Liver (tissue), 3 donors: Measurements from ENCODE around the gene GIMAP6.
"Not testable (repeated sequence)": the region's sequence is repeated elsewhere in the genome, so short reads cannot be mapped to it uniquely, and the experiment has no call there.

Experiments
- ATF3 ChIP-seq: IDR thresholded peaks from 2 replicates; pipeline ENCODE4 v1.6.1; 2016; ENCODE audit warnings: antibody characterized with exemption
- EGR1 ChIP-seq, 2 donors: IDR thresholded peaks; 2 replicates each; pipeline ENCODE4 v1.6.1; 2016 to 2018; ENCODE audit warnings: antibody characterized with exemption in 2 of 2, low read depth in 2 of 2
- FOXA2 ChIP-seq: IDR thresholded peaks from 2 replicates; pipeline ENCODE4 v1.6.1; 2016; ENCODE audit warnings: antibody characterized with exemption
- JUND ChIP-seq, 2 donors: IDR thresholded peaks; 2 replicates each; pipeline ENCODE4 v1.6.1; 2016; ENCODE audit warnings: antibody characterized with exemption in 2 of 2
- MAX ChIP-seq: IDR thresholded peaks from 2 replicates; pipeline ENCODE4 v1.6.1; 2016; ENCODE audit warnings: antibody characterized with exemption
- NR2F2 ChIP-seq: IDR thresholded peaks from 2 replicates; pipeline ENCODE4 v1.6.1; 2016; ENCODE audit warnings: antibody characterized with exemption
- RAD21 ChIP-seq, 2 donors: IDR thresholded peaks; 2 replicates each; pipeline ENCODE4 v1.6.1; 2016; ENCODE audit warnings: antibody characterized with exemption in 2 of 2, mild to moderate bottlenecking in 2 of 2
- SP1 ChIP-seq: IDR thresholded peaks from 2 replicates; pipeline ENCODE4 v1.6.1; 2018; ENCODE audit warnings: antibody characterized with exemption, mild to moderate bottlenecking
- TAF1 ChIP-seq: conservative IDR thresholded peaks from 2 replicates; pipeline ENCODE4 v1.6.1; 2016; ENCODE audit warnings: antibody characterized with exemption, mild to moderate bottlenecking
- YY1 ChIP-seq: IDR thresholded peaks from 2 replicates; pipeline ENCODE4 v1.6.1; 2016; ENCODE audit warnings: antibody characterized with exemption, mild to moderate bottlenecking
- TF ChIP-seq, protein P1 (sequence below): fragments of 150-350 bp; IDR thresholded peaks from 2 replicates; pipeline ENCODE4 v1.5.1; 2017; ENCODE audit warnings: improper control_type of control experiment, low read depth, low read length; ENCODE audit not compliant: missing input control
- TF ChIP-seq, protein P2 (sequence below): IDR thresholded peaks from 2 replicates; pipeline ENCODE4 v1.6.1; 2016; ENCODE audit warnings: antibody characterized with exemption, mild to moderate bottlenecking
- donor health status: healthy.
- donor health status: healthy.

DNA sequence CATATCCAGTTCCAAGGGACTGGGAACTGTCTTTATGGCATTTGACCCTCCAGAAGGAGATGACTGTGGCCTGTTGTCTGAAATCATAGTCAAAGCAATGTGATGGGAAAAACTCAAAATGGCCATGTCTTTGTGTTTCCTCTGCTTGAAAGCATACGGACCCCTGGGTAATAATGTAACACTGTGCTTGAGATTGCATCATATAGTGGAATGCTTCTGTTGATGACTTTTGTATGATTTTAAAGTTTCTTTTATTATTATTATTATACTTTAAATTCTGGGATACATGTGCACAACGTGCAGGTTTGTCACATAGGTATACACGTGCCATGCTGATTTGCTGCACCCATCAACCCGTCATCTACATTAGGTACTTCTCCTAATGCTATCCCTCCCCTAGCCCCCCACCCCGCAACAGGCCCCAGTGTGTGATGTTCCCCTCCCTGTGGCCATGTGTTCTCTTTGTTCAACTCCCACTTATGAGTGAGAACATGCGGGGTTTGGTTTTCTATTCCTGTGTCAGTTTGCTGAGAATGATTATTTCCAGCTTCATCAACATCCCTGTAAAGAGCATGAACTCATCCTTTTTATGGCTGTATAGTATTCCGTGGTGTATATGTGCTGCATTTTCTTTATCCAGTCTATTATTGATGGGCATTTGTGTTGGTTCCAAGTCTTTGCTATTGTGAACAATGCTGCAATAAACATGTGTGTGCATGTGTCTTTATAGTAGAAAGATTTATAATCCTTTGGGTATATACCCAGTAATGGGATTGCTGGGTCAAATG lies 39.8 kb upstream of the GIMAP6 start:
- TF ChIP-seq, protein P1, sequence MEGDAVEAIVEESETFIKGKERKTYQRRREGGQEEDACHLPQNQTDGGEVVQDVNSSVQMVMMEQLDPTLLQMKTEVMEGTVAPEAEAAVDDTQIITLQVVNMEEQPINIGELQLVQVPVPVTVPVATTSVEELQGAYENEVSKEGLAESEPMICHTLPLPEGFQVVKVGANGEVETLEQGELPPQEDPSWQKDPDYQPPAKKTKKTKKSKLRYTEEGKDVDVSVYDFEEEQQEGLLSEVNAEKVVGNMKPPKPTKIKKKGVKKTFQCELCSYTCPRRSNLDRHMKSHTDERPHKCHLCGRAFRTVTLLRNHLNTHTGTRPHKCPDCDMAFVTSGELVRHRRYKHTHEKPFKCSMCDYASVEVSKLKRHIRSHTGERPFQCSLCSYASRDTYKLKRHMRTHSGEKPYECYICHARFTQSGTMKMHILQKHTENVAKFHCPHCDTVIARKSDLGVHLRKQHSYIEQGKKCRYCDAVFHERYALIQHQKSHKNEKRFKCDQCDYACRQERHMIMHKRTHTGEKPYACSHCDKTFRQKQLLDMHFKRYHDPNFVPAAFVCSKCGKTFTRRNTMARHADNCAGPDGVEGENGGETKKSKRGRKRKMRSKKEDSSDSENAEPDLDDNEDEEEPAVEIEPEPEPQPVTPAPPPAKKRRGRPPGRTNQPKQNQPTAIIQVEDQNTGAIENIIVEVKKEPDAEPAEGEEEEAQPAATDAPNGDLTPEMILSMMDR: not testable (repeated sequence)
- TF ChIP-seq, protein P2, sequence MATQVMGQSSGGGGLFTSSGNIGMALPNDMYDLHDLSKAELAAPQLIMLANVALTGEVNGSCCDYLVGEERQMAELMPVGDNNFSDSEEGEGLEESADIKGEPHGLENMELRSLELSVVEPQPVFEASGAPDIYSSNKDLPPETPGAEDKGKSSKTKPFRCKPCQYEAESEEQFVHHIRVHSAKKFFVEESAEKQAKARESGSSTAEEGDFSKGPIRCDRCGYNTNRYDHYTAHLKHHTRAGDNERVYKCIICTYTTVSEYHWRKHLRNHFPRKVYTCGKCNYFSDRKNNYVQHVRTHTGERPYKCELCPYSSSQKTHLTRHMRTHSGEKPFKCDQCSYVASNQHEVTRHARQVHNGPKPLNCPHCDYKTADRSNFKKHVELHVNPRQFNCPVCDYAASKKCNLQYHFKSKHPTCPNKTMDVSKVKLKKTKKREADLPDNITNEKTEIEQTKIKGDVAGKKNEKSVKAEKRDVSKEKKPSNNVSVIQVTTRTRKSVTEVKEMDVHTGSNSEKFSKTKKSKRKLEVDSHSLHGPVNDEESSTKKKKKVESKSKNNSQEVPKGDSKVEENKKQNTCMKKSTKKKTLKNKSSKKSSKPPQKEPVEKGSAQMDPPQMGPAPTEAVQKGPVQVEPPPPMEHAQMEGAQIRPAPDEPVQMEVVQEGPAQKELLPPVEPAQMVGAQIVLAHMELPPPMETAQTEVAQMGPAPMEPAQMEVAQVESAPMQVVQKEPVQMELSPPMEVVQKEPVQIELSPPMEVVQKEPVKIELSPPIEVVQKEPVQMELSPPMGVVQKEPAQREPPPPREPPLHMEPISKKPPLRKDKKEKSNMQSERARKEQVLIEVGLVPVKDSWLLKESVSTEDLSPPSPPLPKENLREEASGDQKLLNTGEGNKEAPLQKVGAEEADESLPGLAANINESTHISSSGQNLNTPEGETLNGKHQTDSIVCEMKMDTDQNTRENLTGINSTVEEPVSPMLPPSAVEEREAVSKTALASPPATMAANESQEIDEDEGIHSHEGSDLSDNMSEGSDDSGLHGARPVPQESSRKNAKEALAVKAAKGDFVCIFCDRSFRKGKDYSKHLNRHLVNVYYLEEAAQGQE: not testable (repeated sequence)
- TF ChIP-seq NR2F2; JUND (IDR thresholded peaks at IDR 0.05); EGR1 (IDR thresholded peaks at IDR 0.05; ENCODE audit: low read depth in 2 of 2); RAD21 (IDR thresholded peaks at IDR 0.05); SP1; TAF1; ATF3; FOXA2; MAX; YY1: not testable (repeated sequence)
